Trophoblast cell (in vitro differentiated cells and primary cell): Measurements from ENCODE around the gene SAMD5.
A peak's percentile ranks its signal among the peaks of the same experiment; 100 is the strongest.

ENCODE experiments used
- DNase-seq, 2 donors: peaks; one replicate each; pipeline ENCODE4 v3.0.0-alpha.2; 2016
- H2AFZ ChIP-seq: 2 replicates; pipeline ENCODE4 v1.6.1; 2013; ENCODE audit warnings: low read length, moderate library complexity, mild to moderate bottlenecking; ENCODE audit not compliant: insufficient read depth, poor library complexity
- H2AK5ac ChIP-seq: 2 replicates; pipeline ENCODE4 v1.6.1; 2013; ENCODE audit warnings: mild to moderate bottlenecking, low read length
- H2BK120ac ChIP-seq: 2 replicates; pipeline ENCODE4 v1.6.1; 2013; ENCODE audit warnings: low read length, mild to moderate bottlenecking, moderate library complexity; ENCODE audit not compliant: insufficient read depth, poor library complexity
- H2BK12ac ChIP-seq: 2 replicates; pipeline ENCODE4 v1.6.1; 2013; ENCODE audit warnings: mild to moderate bottlenecking, low read length, moderate library complexity
- H2BK5ac ChIP-seq: 2 replicates; pipeline ENCODE4 v1.6.1; 2013; ENCODE audit warnings: low read length, low read depth, moderate library complexity, mild to moderate bottlenecking; ENCODE audit not compliant: poor library complexity
- H3K14ac ChIP-seq: 2 replicates; pipeline ENCODE4 v1.6.1; 2013; ENCODE audit warnings: mild to moderate bottlenecking, low read length
- H3K18ac ChIP-seq: 2 replicates; pipeline ENCODE4 v1.6.1; 2013; ENCODE audit warnings: mild to moderate bottlenecking, low read length
- H3K23ac ChIP-seq: 2 replicates; pipeline ENCODE4 v1.6.1; 2013; ENCODE audit warnings: low read length
- H3K27ac ChIP-seq: 2 replicates; pipeline ENCODE4 v1.5.1; 2013; ENCODE audit warnings: low read depth, mild to moderate bottlenecking, inconsistent platforms, low read length, moderate library complexity
- H3K27me3 ChIP-seq: 2 replicates; pipeline ENCODE4 v1.6.1; 2013; ENCODE audit warnings: inconsistent platforms, mild to moderate bottlenecking, low read length, moderate library complexity; ENCODE audit not compliant: insufficient read depth
- H3K36me3 ChIP-seq, 2 experiments: 1 replicate in 1 of 2; 2 replicates in 1 of 2; pipeline ENCODE4 v1.6.1; 2013; ENCODE audit warnings: low read length in 2 of 2, mild to moderate bottlenecking in 2 of 2, moderate library complexity in 1 of 2; ENCODE audit not compliant: insufficient read depth in 2 of 2, control insufficient read depth in 1 of 2
- H3K4ac ChIP-seq: 2 replicates; pipeline ENCODE4 v1.6.1; 2013; ENCODE audit warnings: low read depth, mild to moderate bottlenecking, low read length, moderate library complexity
- H3K4me1 ChIP-seq, 2 experiments: 1 replicate in 1 of 2; 2 replicates in 1 of 2; pipeline ENCODE4 v1.6.1; 2013; ENCODE audit warnings: low read length in 2 of 2, mild to moderate bottlenecking in 2 of 2, moderate library complexity in 1 of 2; ENCODE audit not compliant: insufficient read depth in 2 of 2, control insufficient read depth in 1 of 2
- H3K4me2 ChIP-seq: 2 replicates; pipeline ENCODE4 v1.6.1; 2013; ENCODE audit warnings: inconsistent platforms, mild to moderate bottlenecking, low read length, moderate library complexity
- H3K4me3 ChIP-seq: 2 replicates; pipeline ENCODE4 v1.5.1; 2013; ENCODE audit warnings: mild to moderate bottlenecking, low read depth, low read length, inconsistent platforms
- H3K79me1 ChIP-seq: one replicate; pipeline ENCODE4 v1.6.1; 2013; ENCODE audit warnings: low read length
- H3K79me2 ChIP-seq: 2 replicates; pipeline ENCODE4 v1.6.1; 2013; ENCODE audit warnings: low read length, mild to moderate bottlenecking; ENCODE audit not compliant: control insufficient read depth, insufficient read depth, poor library complexity
- H3K9ac ChIP-seq: 2 replicates; pipeline ENCODE4 v1.6.1; 2013; ENCODE audit warnings: mild to moderate bottlenecking, low read length
- H3K9me3 ChIP-seq: 2 replicates; pipeline ENCODE4 v1.6.1; 2013; ENCODE audit warnings: low read depth, mild to moderate bottlenecking, control low read depth, inconsistent platforms, low read length; ENCODE audit not compliant: insufficient read depth
- H4K12ac ChIP-seq: 2 replicates; pipeline ENCODE4 v1.6.1; 2013; ENCODE audit warnings: low read depth, mild to moderate bottlenecking, low read length, moderate library complexity
- H4K8ac ChIP-seq: 2 replicates; pipeline ENCODE4 v1.6.1; 2013; ENCODE audit warnings: low read depth, mild to moderate bottlenecking, low read length, moderate library complexity
- H4K91ac ChIP-seq: one replicate; pipeline ENCODE4 v1.6.1; 2013; ENCODE audit warnings: low read depth, mild to moderate bottlenecking, low read length, moderate library complexity
- WGBS: extraction: QIAGEN DNeasy Blood & Tissue Kit; methylation state at CpG from one replicate; pipeline ENCODE4 v1.1.7; 2013; ENCODE audit warnings: missing lambda C conversion rate; ENCODE audit not compliant: insufficient read length, insufficient coverage; ENCODE audit errors: extremely low coverage; 5-methylcytosine and 5-hydroxymethylcytosine counted together

The SAMD5 gene

DNA sequence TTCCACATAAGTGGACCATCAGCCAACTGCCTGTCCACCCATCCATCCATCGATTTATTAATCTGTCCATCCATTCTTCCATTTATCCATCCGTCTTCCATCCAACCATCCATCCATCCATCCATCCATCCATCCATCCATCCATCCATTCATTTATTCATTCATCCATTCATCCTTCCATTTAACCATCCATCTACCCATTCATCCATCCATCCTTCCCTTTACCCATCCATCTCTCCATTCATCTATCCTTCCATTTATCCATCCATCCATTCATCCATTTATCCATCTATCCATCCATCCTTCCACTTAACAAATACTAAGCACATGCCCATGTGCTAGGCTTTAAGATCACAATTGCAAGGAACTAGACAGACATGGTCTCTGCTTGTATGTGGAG is 6.8 kb downstream of the SAMD5 start:
- no peak overlapping the region for H4K8ac ChIP-seq
- H2AFZ ChIP-seq: no peak overlapping the region
- no peak overlapping the region for H2BK5ac ChIP-seq
- no peaks in the 10 kb centered on the region for H3K79me1 ChIP-seq
- no peak overlapping the region for H2AK5ac ChIP-seq
- no peaks in the 10 kb centered on the region for H3K4me1 ChIP-seq
- H3K27ac ChIP-seq: no peak overlapping the region
- H3K9ac ChIP-seq: no peak overlapping the region
- no peak overlapping the region for H2BK12ac ChIP-seq
- H3K23ac ChIP-seq: no peak overlapping the region
- H2BK120ac ChIP-seq: no peak overlapping the region
- no peak overlapping the region for H3K4ac ChIP-seq
- no peaks in the 10 kb centered on the region for H3K36me3 ChIP-seq
- H4K91ac ChIP-seq: no peak overlapping the region
- 100% methylated on average over 1 of the region's 2 CpGs for WGBS
- no peak overlapping the region for H3K14ac ChIP-seq
- no peaks in the 10 kb centered on the region for H3K79me2 ChIP-seq
- DNase-seq: no peak
- H3K4me3 ChIP-seq: no peak overlapping the region
- peaks cover under 1% of the 10 kb centered on the region for H3K27me3 ChIP-seq
- H3K9me3 ChIP-seq: no peaks in the 10 kb centered on the region
- H4K12ac ChIP-seq: no peak overlapping the region
- H3K4me2 ChIP-seq: no peak overlapping the region
- H3K18ac ChIP-seq: no peak overlapping the region

GRCh38 chr6:147522597-147522996 is 14.1 kb downstream of the SAMD5 start:
- Histone ChIP-seq H3K9ac (no peak overlapping the region), H4K91ac (no peak overlapping the region), H3K36me3 (no peaks in the 10 kb centered on the region), H4K8ac (no peak overlapping the region), H4K12ac (no peak overlapping the region), H2BK120ac (no peak overlapping the region), H3K23ac (no peak overlapping the region), H3K79me1 (no peaks in the 10 kb centered on the region), H3K27me3 (no peaks in the 10 kb centered on the region), H3K9me3 (no peaks in the 10 kb centered on the region), H3K14ac (no peak overlapping the region), H3K4me3 (no peak overlapping the region), H2BK12ac (no peak overlapping the region), H3K4ac (no peak overlapping the region), H3K27ac (no peak overlapping the region), H3K79me2 (no peaks in the 10 kb centered on the region), H2BK5ac (no peak overlapping the region), H2AK5ac (no peak overlapping the region), H3K4me1 (no peaks in the 10 kb centered on the region), H2AFZ (no peak overlapping the region), H3K18ac (no peak overlapping the region), H3K4me2 (no peak overlapping the region)
- DNase-seq: no peak
- no CpG with 5 or more reads among the region's 1 CpG for WGBS

- H3K79me2 ChIP-seq: no peaks in the 10 kb centered on the region
- H3K14ac ChIP-seq: no peak overlapping the region
- no peak overlapping the region for H4K12ac ChIP-seq
- no CpG with 5 or more reads among the region's 5 CpGs for WGBS
- no peak for DNase-seq
- H3K4ac ChIP-seq: no peak overlapping the region
- H3K23ac ChIP-seq: peak overlapping the region; percentile 3
- H4K91ac ChIP-seq: no peak overlapping the region
- H3K9ac ChIP-seq: no peak overlapping the region
- no peaks in the 10 kb centered on the region for H3K36me3 ChIP-seq
- H3K27ac ChIP-seq: no peak overlapping the region
- H4K8ac ChIP-seq: no peak overlapping the region
- H3K18ac ChIP-seq: no peak overlapping the region
- H3K9me3 ChIP-seq: no peaks in the 10 kb centered on the region
- no peak overlapping the region for H2AFZ ChIP-seq
- H2BK120ac ChIP-seq: no peak overlapping the region
- H3K4me2 ChIP-seq: no peak overlapping the region
- H2BK12ac ChIP-seq: no peak overlapping the region
- H3K27me3 ChIP-seq: no peaks in the 10 kb centered on the region
- H3K4me3 ChIP-seq: no peak overlapping the region
- no peak overlapping the region for H2AK5ac ChIP-seq
- no peak overlapping the region for H2BK5ac ChIP-seq
- H3K79me1 ChIP-seq: no peaks in the 10 kb centered on the region
- no peaks in the 10 kb centered on the region for H3K4me1 ChIP-seq
Observed at GRCh38 chr6:147525519-147526209, 17.2 kb downstream of the SAMD5 start.

- no peak for DNase-seq
- no CpG with 5 or more reads among the region's 4 CpGs for WGBS
- no peak overlapping the region for H4K8ac ChIP-seq
Observed at GRCh38 chr6:147527197-147527596, 18.7 kb downstream of the SAMD5 start.

More at GRCh38 chr6:147527197-147527596, 18.7 kb downstream of the SAMD5 start:
- Histone ChIP-seq H2AFZ (no peak overlapping the region), H3K14ac (no peak overlapping the region), H3K36me3 (no peaks in the 10 kb centered on the region), H3K4me3 (no peak overlapping the region), H3K4me1 (no peaks in the 10 kb centered on the region), H2BK12ac (no peak overlapping the region), H3K9me3 (no peaks in the 10 kb centered on the region), H4K91ac (no peak overlapping the region), H3K79me1 (no peaks in the 10 kb centered on the region), H2BK5ac (no peak overlapping the region), H3K4ac (no peak overlapping the region), H3K9ac (no peak overlapping the region), H3K23ac (no peak overlapping the region), H3K27me3 (no peaks in the 10 kb centered on the region), H3K4me2 (no peak overlapping the region), H3K79me2 (no peaks in the 10 kb centered on the region), H3K27ac (no peak overlapping the region), H4K12ac (no peak overlapping the region), H2AK5ac (no peak overlapping the region), H3K18ac (no peak overlapping the region), H2BK120ac (no peak overlapping the region)
